ENCODE measurements around the gene INTS15.

- TF ChIP-seq CTCF (optimal IDR thresholded peaks at IDR 0.05 in 1 of 3, IDR thresholded peaks at IDR 0.05 in 1 of 3, conservative IDR thresholded peaks at IDR 0.05 in 1 of 3; ENCODE audit: extremely low read depth in 1 of 3, insufficient read depth in 2 of 3, low read length in 3 of 3) = no peak
- no peak for TF ChIP-seq EZH2 (IDR thresholded peaks at IDR 0.05; ENCODE audit: low read length)
Observed at GRCh38 chr7:6575281-6576023, 14.4 kb upstream of the INTS15 start.
